COR-L47 (cell line): ENCODE data around the gene ITPK1.
A peak's percentile ranks its signal among the peaks of the same experiment; 100 is the strongest.

ENCODE experiments used
- DNase-seq: peaks from one replicate; lab custom pipeline; 2025; lab: John Stamatoyannopoulos, UW

Gene ITPK1

DNA sequence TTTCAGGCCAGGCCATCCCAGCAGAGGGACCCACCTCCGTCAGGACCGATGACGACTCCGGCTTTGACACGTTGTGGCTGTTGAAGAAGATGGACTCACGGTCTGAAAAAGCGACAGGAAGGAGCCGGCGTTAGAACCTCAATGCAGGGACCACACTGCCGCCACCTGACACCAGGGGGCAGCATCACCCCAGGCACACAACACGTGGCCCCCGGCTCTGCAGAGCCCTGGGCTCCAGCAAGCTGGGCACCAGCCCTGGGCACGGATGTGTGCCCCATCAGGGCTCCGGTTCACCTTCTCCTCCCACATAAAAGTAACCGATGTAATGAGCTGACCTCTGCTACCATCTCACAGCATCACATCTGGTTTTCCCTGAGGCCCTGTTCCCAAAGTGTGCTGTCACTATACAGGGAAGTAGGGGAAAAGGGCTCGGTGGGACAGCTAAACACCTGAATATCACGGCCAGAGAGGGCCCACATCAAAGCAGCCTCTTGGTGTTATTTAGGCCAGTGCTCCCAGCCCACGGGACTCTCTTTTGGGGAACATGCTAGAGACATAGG lies 163.7 kb downstream of the ITPK1 start:
- peak; percentile 83 for DNase-seq

DNA sequence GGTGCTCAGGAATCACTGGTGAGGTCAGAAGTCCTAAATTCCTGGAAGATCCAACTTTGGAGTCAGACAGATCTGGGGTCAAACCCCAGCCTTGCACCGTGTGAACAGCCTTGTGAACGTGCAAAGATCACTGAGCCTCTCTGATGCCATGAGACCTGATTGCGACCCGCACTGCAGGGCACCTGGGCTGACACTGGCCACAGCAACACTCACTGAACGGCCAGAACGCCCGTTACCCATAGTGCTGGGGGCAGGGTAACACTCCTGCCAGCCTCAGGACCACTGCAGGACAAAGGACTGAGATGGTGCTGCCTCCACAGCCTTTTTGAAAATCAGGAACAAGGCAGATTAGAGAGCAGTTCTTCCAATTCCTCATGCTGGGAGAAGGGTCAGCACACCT lies 164.5 kb downstream of the ITPK1 start:
- no peak for DNase-seq

DNA sequence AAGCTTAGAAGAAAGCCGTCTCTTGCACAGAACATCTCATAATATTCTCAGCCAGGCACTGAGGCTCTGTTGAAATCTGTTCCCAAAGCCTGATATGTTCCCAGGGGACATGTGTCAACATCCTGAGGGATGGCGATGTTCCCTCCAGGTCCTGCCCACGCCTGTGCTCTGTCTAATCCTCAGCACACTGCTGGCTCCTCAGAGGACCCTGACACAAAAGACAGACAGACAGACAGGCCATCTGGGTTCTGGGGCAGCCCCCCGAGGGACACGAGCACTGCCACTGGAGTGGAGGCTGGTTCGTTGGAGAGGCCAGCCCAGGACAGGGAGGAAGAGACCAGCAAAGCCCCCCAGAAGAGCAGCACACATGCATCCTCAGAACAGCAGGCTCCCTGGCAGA lies 165.0 kb downstream of the ITPK1 start:
- no peak for DNase-seq

DNA sequence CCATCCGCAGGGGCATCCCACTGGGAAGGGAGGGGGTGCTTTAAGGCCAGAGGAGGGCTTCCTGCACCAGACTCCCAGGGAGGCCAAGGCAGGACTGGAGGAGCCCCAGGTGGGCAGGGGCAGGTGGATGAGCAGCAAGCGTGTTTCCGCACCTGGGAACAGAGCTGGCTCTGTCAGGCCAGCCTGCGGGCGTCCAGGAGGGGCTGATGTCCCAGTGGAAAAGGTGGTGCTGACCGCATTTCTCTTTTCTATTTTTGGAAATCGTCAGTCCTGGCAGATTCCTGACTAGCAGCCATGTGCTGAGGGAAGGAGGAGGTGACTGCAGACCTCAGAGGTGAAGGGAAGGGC lies 165.6 kb downstream of the ITPK1 start:
- DNase-seq = no peak

DNA sequence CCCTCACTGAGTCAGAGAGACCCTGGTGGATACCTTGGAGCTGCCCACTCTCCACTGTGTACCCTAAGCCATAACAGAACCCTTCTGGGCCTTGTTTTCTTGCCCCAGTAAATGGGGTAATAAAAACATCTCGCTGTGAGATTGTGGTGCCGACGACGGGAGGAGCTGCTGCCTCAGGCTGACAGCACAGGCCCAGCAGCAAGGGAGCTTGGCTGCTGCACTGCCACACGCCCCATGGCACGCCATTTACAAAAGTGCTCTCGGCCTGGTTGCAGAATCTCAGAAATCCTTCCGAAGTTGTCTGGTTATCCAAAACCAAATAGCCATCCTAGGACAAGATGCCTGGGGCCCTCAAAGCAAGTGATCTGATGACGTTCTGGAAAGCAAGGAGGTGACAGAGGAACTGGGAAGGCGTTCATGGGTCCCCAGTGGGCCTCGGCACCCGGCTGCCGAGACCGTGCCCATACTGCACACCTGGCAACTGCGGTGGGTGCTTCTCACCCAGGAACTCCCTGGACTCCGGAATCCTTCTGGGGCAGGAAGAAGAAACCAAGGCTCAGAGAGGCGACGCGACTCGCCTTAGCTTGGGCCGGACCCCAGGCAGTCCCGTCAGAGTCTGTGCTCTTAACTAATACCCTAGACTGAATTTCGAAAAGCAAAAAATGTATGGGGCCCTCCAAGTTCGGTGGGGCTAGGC lies 166.1 kb downstream of the ITPK1 start:
- DNase-seq = no peak

DNA sequence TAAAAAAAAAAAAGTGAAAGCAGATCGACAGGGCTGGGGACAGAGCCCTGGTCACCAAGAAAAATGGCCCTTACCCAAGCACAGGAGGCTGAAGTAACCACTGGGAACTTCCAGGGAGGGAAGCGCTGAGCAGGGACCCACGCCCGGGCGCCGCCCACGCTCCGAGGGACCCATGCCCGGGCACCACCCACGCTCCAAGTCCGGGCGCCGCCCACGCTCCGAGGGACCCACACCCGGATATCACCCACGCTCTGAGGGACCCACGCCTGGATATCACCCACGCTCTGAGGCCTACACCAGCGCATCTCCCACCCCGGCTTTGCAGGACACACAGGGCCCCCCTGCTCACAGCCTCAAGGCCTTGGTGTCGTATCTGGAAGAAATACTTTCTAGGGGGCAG lies 167.1 kb downstream of the ITPK1 start:
- DNase-seq = no peak

DNA sequence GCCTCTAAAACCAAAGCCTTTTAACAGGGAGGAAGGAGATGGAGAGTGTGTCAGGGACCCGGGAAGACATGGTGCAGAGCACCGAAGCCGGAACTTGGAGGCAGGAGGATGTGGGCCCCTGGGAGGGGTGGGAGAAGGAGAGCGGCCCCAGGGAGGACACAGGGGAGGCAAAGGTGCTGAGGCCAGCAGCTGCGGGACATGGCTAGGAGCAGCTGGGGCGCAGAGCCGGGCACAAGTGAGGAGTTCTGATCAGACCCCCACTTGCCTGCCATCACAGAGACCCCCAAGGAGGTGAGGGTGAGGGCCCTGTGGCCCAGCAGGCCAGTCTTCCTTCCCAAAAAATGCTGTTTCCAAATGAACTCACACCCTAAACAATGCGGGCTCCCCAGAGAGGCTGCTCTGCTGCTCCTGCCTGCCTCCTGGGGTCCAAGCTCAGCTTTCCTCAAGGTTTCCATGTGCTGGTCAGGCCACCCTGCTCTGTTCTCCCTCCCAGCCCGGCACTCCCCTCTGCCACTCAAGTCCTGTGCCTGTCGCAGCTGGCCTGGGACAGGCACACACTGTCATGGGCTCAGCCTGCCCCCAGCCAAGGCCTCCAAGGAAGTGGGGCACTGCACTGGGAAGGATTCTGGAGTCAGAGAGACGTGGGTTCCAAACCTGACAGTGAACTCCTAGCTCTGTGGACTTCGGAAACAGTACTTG lies 168.7 kb downstream of the ITPK1 start:
- no peak for DNase-seq

DNA sequence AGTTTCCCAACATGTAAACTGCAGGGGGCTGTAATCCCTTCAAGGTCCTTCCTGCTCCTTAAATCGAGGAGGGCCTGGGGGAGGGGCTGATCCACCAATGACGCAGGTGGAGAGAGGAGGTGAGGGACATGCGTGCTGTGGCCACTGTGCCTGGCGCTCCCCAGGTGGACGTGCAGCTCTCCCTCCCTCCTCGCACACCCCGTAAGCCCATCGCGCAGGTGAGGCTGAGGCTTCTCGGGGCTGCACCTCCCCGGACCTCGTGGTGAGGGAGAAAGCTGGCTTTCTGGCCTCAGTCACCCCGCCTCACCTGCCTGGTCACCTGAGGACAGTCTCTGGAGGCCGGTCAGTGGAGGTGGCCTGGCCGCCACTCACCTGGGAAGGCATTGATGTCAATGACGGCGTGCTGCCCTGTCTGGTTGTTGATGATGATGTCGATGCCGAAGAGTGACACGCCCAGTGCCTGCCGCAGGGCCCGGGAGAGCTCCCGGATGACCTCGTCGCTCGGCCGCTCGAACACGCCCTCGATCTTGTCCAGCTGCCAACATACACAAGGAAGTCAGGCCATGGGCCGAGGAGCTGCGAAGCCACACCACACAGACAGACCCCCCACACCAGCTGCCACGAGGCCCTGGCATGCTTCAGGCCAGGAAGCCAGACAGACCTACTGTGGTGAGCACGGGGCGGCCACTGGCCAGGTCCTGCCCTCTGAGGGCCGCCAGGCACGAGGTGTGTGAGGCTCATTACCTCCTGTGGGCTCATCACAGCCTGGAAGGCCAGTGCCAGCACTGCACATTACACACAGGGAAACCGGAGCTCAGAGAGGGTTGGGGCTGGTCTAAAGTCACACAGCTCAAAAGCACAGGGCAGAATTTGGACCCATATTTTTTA lies 169.5 kb downstream of the ITPK1 start:
- DNase-seq = peak; percentile 59

DNA sequence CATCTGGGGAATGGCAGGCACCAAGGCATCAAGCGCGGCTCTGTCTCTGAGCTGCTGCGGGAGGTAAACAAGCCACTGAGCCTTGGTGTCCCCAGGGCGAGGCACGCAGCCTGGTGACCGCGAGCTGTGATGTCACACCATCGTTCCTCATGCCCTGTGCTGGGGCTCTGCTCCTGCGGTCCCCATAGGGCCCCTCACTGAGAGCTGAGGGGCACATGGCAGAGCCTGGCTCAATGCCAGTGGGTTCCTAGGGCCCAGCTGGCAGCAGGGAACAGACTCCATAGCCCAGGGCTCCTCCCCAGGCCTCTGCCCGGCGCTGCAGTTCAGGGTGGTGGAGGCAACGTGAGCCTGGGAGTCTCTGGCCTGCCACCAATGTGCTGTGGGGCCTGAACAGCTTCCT lies 170.2 kb downstream of the ITPK1 start:
- peak; percentile 60 for DNase-seq

DNA sequence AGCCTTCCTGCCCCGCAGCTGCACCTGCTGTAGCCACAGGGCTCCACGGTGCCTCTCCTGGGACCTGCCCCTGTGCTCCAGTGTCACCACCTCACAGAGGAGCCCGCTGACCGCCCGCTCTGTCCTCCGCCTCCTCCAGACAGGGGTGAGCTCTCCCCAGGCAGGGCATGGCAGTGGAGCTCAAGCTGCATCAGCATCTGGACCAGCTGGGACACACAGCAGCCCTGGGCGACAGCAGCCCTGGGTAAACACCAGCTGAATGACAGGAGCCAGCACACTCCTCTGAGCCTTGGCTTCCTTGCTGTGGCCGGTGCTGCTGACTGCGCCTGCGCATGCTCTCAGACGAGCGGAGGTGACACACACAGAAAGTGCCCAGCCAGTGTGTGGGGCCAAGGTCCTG lies 170.7 kb downstream of the ITPK1 start:
- peak; percentile 20 for DNase-seq

DNA sequence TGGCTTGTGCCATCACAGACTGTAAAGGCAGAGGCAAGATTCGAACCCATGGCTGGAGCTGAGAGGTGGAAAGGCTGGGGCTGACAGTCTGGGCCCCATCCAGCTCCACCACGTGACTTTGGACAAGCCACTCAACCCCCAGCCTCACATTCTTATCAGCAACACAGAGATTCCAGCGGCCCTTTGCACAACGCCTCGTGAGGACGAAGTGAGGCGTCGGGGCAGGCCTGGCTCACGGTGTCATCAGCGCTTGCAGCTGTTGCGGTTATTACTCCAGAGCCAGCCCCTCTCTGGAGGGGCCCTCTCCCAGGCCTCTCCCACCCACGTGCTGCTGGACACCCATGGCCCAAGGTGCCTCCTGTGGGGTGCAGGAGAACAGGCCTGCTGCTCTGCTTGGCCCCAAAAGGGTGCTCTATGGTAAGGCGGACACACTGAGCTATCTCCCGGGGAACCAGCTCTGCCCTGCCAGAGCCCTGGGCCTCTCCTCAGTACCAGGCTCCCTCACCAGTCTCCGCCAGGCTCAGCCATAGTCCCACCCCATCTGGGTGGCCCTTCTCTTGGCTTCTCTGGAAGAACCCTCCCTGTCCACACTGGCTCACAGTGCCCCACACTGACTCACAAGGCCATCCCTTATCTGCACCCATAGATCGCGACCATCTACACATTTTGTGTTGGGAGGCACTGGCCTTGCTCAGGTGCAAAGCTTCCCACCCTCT lies 171.7 kb downstream of the ITPK1 start:
- DNase-seq = no peak

DNA sequence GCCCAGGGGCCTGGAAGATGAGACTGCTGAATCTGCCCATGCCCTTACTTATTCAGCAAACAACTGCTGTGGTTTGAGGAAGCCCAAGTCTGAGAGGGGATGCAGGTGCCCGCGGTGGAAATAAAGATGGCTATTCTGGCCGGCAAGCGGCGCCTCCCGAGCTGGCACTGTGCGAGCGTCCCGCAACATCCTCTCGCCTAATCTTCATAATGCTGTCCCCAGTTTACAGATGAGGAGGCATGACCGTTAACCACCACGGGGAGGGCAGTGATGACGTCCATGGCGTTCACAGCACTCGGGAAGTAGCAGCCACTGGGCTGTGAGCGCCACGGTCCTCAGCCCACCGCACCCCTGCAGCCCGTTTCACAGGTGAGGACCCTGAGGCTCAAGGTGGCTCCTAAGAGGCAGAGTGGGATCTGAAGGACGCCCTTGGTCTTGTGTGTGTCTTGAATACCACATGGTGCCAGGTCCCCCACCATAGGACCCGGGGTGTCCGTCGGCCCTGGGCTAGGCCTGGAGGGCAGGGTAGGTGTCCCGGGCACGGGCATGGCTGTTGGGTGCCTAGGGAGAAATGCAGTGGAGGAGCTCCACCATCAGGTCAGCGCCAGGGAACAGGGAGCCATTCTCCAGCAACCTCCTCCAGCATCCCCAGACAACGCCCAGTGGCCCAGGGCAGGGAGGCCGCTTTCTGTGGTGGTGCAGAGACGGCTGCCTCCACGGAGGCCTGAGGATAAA lies 172.6 kb downstream of the ITPK1 start:
- no peak for DNase-seq

DNA sequence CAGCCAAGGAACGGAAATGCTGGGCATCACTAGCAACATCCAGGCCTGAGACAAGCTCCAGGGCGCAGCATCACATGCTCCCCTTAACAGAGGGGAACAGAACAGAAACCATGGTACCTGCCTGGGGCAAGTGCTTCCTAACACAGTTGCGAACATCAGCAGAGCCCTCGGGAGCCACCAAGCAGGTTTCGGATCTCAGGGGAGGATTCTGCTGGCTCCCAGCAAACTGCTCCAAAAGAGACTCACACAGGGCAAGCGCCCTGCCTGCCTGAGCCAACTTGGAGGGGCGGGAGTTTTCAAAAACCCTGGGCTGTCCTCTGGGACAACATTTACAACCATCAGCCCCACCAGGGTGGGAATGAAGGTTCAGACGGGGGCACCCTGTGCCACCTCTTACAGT lies 173.1 kb downstream of the ITPK1 start:
- no peak for DNase-seq

DNA sequence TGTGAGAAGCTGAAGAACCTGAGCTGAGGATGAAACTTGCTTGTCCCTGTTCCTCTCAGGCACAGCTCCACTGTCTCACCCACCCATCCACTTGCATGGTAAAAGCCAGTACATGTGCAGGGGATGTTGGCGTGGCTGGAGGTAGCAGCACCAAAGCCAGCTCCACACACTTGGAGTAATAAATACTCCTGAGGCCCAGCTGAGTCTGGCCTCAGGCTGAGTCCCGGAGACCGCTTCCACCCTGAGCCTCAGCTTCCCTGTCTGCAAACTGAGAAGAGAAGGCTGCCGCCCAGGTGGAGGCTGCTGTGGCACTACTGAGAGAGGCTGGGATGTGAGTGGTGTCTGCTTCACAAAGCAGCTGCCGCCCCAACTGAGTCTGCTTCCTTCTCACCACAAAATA lies 173.6 kb downstream of the ITPK1 start:
- DNase-seq = no peak

DNA sequence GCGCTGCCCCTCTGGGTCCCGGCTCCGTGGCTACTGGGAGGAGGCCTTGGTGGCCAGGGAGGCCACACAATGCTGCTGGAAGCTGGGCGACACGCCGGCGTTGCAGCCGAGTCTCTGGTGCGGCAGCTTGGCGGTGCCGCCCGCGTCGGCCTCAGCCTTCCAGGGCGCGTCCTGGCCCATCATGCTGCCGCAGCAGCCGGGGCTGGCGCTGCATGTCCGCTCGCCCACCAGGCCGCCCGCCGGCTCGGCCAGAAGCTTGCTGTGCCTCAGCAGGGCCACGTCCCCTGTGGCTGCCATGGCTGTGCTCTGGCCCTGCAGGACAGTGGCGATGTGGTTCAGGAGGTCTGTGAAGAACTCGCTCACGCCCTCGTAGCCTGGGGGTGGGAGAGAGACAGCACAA lies 174.2 kb downstream of the ITPK1 start:
- DNase-seq = no peak

DNA sequence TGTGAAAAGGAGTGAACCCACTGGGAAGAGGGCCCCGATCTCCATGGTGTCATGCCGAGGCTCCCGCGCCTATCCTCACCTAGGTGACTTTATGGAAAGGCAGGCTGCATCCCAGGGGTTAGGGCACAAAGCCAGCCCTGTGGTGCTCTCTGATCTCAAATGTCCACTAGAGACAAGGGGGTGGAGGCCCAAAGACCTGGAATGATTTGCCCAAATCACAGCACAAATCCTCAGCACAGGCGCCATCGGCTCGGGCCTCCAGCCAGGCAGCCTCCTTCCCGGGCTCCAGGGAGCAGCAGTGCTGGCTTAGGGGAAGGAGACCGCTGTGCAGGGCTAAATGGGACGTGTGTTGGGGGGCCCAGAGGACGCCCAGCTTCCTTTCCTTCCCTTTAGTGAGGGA lies 175.2 kb downstream of the ITPK1 start:
- no peak for DNase-seq

DNA sequence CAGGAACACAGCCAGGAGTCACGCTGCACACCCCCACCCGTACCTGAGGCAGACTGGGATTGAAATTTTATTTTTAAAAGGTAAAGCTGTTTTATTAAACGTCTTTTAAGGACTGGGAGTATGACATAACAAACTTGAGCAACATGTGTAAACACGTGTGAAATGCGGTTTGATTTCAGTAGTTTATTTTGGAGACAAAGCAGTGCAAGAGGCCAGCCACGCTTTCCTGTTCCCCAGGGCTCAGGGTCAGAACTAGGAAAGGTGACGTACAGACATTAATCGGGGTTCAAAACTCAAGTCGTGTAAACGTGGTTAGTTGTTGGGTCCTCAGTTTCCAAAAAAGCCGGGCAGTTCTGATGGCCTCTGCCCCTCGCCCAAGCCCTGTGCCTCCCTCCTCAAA lies 176.0 kb downstream of the ITPK1 start:
- no peak for DNase-seq

DNA sequence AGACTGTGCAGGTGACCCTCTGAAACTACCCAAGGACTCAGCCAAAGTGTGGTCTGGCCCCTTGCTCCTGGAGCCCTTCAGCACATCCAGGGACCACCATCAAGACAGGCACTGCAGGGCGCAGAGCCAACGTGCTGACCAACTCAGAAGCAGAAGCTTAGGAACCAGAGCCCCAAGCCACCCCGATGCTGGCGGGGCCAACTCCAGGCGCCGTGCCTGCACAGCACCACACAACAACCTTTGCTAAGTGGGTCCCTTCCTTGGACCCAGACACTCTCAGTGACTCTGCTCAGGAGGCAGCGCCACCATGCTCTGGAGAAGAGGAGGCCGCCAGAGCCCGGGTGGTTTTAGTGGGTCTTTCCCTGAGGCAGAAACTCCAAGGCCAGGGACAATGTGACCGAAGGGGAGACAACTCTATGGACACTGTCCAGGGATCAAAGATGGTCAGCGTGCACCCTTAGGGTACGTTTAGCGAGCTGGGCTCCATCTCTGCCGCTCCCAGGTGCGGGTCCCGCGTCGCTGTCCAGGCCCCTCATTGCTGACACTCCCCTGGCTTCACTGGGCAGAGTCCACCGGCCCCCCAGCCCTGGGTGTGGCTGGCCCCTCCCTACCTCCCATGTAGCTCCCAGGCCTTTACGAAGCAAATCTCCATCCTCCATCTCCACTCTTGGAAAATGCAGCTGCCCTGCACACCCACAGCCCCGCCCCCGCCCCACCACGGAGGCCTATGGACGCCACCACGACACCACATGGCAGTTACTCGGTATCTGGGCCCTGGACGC lies 176.6 kb downstream of the ITPK1 start:
- no peak for DNase-seq

DNA sequence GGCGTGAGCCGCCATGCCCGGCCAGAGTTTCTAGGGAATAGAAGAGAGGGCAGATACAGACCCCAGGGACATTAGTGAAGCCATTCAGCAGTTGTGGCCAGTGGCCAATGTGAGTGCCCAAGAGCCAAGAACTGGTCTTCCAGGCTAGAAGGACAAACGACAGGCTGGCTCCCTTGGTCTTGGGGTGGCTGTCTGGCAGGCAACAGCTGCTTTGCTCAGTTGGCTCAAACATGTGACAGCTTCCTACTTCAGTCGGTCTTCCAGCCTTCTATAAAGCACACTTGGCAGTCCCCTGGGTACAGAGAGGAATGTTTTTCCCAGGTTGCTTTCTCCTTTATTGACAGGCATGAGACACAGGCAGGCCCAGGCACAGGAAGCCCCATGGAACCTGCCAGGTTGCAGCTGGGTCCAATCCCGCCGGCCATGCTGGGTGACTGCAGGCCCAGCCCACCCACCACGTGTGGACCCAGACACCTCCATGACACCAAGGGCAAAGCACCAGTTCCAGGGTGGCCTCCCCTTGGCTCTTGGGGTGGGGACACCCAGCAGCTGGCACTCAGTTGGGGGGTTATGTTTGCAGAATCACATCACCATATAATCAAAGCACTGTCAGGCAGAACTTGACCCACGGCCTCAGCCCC lies 177.4 kb downstream of the ITPK1 start:
- peak; percentile 52 for DNase-seq
